ENCODE results near the gene APOH.

Gene APOH

DNA sequence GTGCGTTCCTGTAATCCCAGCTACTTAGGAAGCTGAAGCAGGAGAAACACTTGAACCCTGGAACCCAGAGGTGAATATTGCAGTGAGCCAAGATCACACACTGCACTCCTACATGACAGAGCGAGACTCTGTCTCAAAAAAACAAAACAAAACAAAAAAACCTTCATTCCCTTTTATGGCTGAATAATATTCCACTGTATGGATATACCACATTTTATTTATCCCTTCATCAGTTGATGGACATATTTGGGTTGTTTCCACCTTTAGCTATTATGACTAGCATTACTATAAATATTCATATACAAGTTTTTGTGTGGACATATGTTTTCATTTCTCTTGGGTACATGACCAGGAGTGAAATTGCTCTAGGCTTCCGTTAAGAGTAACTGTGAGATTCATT is 42.3 kb upstream of the APOH start:
- ChIA-PET POLR2A (no interaction called here), CTCF (interaction anchor here (0.6 kb wide), 1 partner anchor 1130 kb away, joined by 3 read pairs; no protein-coding TSS in a partner anchor)
- no peak for TF ChIP-seq L3MBTL2 (conservative IDR thresholded peaks at IDR 0.05)
- TF ChIP-seq ELF4 (IDR thresholded peaks at IDR 0.05) = no peak
- TF ChIP-seq, protein P1, sequence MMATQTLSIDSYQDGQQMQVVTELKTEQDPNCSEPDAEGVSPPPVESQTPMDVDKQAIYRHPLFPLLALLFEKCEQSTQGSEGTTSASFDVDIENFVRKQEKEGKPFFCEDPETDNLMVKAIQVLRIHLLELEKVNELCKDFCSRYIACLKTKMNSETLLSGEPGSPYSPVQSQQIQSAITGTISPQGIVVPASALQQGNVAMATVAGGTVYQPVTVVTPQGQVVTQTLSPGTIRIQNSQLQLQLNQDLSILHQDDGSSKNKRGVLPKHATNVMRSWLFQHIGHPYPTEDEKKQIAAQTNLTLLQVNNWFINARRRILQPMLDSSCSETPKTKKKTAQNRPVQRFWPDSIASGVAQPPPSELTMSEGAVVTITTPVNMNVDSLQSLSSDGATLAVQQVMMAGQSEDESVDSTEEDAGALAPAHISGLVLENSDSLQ (IDR thresholded peaks at IDR 0.05) = no peak
- TF ChIP-seq FOXK2 (IDR thresholded peaks at IDR 0.05) = no peak
- TF ChIP-seq BHLHE40 (IDR thresholded peaks at IDR 0.05; ENCODE audit: borderline replicate concordance) = no peak
- no peak for TF ChIP-seq FOXM1 (IDR thresholded peaks at IDR 0.05; ENCODE audit: borderline replicate concordance)
- no peak for TF ChIP-seq SP1 (IDR thresholded peaks at IDR 0.05)
- no peak for TF ChIP-seq TARDBP (IDR thresholded peaks at IDR 0.05)
- no peak for TF ChIP-seq HDGF (IDR thresholded peaks at IDR 0.05; ENCODE audit: borderline replicate concordance)
- TF ChIP-seq LEF1 (IDR thresholded peaks at IDR 0.05; ENCODE audit: borderline replicate concordance) = no peak
- no peak for DNase-seq (ENCODE audit: extremely low spot score)

DNA sequence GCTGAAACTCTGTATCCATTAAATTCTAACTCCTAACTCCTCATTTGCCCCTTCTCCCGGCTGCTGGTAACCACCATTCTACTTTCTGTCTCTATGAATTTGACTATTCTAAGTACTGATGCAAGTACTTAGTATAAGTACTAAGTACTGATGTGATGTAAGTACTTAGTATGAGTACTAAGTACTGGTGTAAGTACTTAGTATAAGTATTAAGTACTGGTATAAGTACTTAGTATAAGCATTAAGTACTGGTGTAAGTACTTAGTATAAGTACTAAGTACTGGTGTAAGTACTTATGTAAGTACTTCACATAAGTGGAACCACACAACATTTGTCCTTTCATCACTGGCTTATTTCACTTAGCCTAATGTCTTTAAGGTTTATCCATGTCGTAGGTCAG is 40.9 kb upstream of the APOH start:
- ChIA-PET POLR2A (no interaction called here), CTCF (no interaction called here)
- TF ChIP-seq TARDBP (IDR thresholded peaks at IDR 0.05) (no peak), NFRKB (IDR thresholded peaks at IDR 0.05) (no peak), LEF1 (IDR thresholded peaks at IDR 0.05; ENCODE audit: borderline replicate concordance) (no peak), FOXA1 (IDR thresholded peaks at IDR 0.05) (no peak), BHLHE40 (IDR thresholded peaks at IDR 0.05; ENCODE audit: borderline replicate concordance) (no peak), ELF4 (IDR thresholded peaks at IDR 0.05) (no peak), SUZ12 (IDR thresholded peaks at IDR 0.05) (no peak), CTBP1 (IDR thresholded peaks at IDR 0.05; ENCODE audit: borderline replicate concordance) (no peak), FOXM1 (IDR thresholded peaks at IDR 0.05; ENCODE audit: borderline replicate concordance) (no peak), L3MBTL2 (conservative IDR thresholded peaks at IDR 0.05) (no peak), HDGF (IDR thresholded peaks at IDR 0.05; ENCODE audit: borderline replicate concordance) (no peak), FOXK2 (IDR thresholded peaks at IDR 0.05) (no peak)
- DNase-seq (ENCODE audit: extremely low spot score) = no peak

- no peak for DNase-seq (ENCODE audit: extremely low spot score)
- POLR2A ChIA-PET = no interaction called here
- no peak for TF ChIP-seq L3MBTL2 (conservative IDR thresholded peaks at IDR 0.05)
- no peak for TF ChIP-seq SP1 (IDR thresholded peaks at IDR 0.05)
- no peak for TF ChIP-seq LEF1 (IDR thresholded peaks at IDR 0.05; ENCODE audit: borderline replicate concordance)
- no peak for TF ChIP-seq ZNF384 (IDR thresholded peaks at IDR 0.05)
- no peak for TF ChIP-seq HDGF (IDR thresholded peaks at IDR 0.05; ENCODE audit: borderline replicate concordance)
- CTCF ChIA-PET = no interaction called here
Observed at GRCh38 chr17:66268247-66268927, 39.2 kb upstream of the APOH start.

GRCh38 chr17:66264696-66265095 is 35.5 kb upstream of the APOH start:
- ChIA-PET POLR2A (no interaction called here), CTCF (no interaction called here)
- TF ChIP-seq BHLHE40 (IDR thresholded peaks at IDR 0.05; ENCODE audit: borderline replicate concordance) (no peak), TARDBP (IDR thresholded peaks at IDR 0.05) (no peak), FOXA1 (IDR thresholded peaks at IDR 0.05) (no peak), LEF1 (IDR thresholded peaks at IDR 0.05; ENCODE audit: borderline replicate concordance) (no peak), CTBP1 (IDR thresholded peaks at IDR 0.05; ENCODE audit: borderline replicate concordance) (no peak), SP1 (IDR thresholded peaks at IDR 0.05) (no peak), L3MBTL2 (conservative IDR thresholded peaks at IDR 0.05) (no peak), ZNF384 (IDR thresholded peaks at IDR 0.05) (no peak), SUZ12 (IDR thresholded peaks at IDR 0.05) (no peak), FOXK2 (IDR thresholded peaks at IDR 0.05) (no peak), HDGF (IDR thresholded peaks at IDR 0.05; ENCODE audit: borderline replicate concordance) (no peak), NFRKB (IDR thresholded peaks at IDR 0.05) (no peak), ARNT (IDR thresholded peaks at IDR 0.05) (no peak), FOXM1 (IDR thresholded peaks at IDR 0.05; ENCODE audit: borderline replicate concordance) (no peak), ELF4 (IDR thresholded peaks at IDR 0.05) (no peak)
- TF ChIP-seq, protein P1 (IDR thresholded peaks at IDR 0.05) = no peak
- DNase-seq (ENCODE audit: extremely low spot score) = no peak

- TF ChIP-seq NFRKB (IDR thresholded peaks at IDR 0.05) (no peak), SUZ12 (IDR thresholded peaks at IDR 0.05) (no peak)
- CTCF ChIA-PET = no interaction called here
- no peak for DNase-seq (ENCODE audit: extremely low spot score)
- POLR2A ChIA-PET = no interaction called here
Observed at GRCh38 chr17:66262767-66263166, 33.6 kb upstream of the APOH start.

DNA sequence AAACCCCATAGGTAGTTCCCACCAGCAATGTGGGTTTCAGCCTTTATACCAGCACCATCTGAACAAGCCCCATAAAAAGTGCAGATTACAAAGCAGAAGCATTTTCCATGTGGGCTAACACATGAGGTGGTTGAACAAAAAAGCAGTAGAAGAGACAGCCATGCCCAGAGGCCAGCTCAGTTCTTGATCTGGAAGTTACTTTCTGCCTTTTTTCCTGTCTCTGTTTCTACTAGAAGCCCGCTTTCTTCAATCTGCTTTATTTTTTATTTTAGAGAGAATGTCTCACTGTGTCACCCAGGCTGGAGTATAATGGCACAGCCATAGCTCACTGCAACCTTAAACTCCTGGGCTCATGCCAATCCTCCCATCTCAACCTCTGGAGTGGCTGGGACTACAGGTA is 31.5 kb upstream of the APOH start:
- ChIA-PET POLR2A (no interaction called here), CTCF (interaction anchor here (0.6 kb wide), 1 partner anchor 345 kb away, joined by 4 read pairs; no protein-coding TSS in a partner anchor)
- TF ChIP-seq, protein P1 (IDR thresholded peaks at IDR 0.05) = no peak
- no peak for DNase-seq (ENCODE audit: extremely low spot score)

GRCh38 chr17:66260275-66260674 is 31.1 kb upstream of the APOH start:
- CTCF ChIA-PET = interaction anchor here (0.6 kb wide), 1 partner anchor 346 kb away, joined by 4 read pairs; no protein-coding TSS in a partner anchor
- no peak for TF ChIP-seq SP1 (IDR thresholded peaks at IDR 0.05)
- TF ChIP-seq FOXK2 (IDR thresholded peaks at IDR 0.05) = no peak
- TF ChIP-seq, protein P1 (IDR thresholded peaks at IDR 0.05) = no peak
- no peak for TF ChIP-seq CTBP1 (IDR thresholded peaks at IDR 0.05; ENCODE audit: borderline replicate concordance)
- no peak for TF ChIP-seq FOXM1 (IDR thresholded peaks at IDR 0.05; ENCODE audit: borderline replicate concordance)
- TF ChIP-seq LEF1 (IDR thresholded peaks at IDR 0.05; ENCODE audit: borderline replicate concordance) = no peak
- no peak for TF ChIP-seq L3MBTL2 (conservative IDR thresholded peaks at IDR 0.05)
- TF ChIP-seq BHLHE40 (IDR thresholded peaks at IDR 0.05; ENCODE audit: borderline replicate concordance) = no peak
- TF ChIP-seq HDGF (IDR thresholded peaks at IDR 0.05; ENCODE audit: borderline replicate concordance) = no peak
- TF ChIP-seq TARDBP (IDR thresholded peaks at IDR 0.05) = no peak
- no peak for TF ChIP-seq NFRKB (IDR thresholded peaks at IDR 0.05)
- no peak for TF ChIP-seq FOXA1 (IDR thresholded peaks at IDR 0.05)
- TF ChIP-seq ZNF384 (IDR thresholded peaks at IDR 0.05) = no peak
- TF ChIP-seq ELF4 (IDR thresholded peaks at IDR 0.05) = no peak
- TF ChIP-seq ARNT (IDR thresholded peaks at IDR 0.05) = no peak
- TF ChIP-seq SUZ12 (IDR thresholded peaks at IDR 0.05) = no peak
- POLR2A ChIA-PET = no interaction called here
- DNase-seq (ENCODE audit: extremely low spot score) = no peak
